HepG2 (cell line): ENCODE results near the gene FYB1. TPM values are rescaled to one million over a fixed set of nuclear protein-coding genes. Genes with fewer than 3 reads are reported as not detected.

Experiments used
- ATAC-seq: fragments of 200-7000 bp; cut with Tn5 transposase; 3 replicates; pipeline ENCODE4 v1.9.1; 2020; ENCODE audit warnings: mild to moderate bottlenecking, moderate library complexity
- BruUV-seq: library from RNA; stranded (reverse); fragments of 400-500 nt; replicated peaks from 2 replicates; lab custom pipeline; 2021; lab: Mats Ljungman, UMichigan
- CTCF ChIA-PET: fragments of 300-600 bp; formaldehyde crosslinking; extraction: SDS; loops from one replicate; lab custom pipeline; 2021; ENCODE audit warnings: low total read pairs, inconsistent platforms, low intra/inter-chr PET ratio; lab: Yijun Ruan, JAX
- POLR2A ChIA-PET: fragments of 350-600 bp; sonication (Branson Sonifier 250); formaldehyde crosslinking; loops from one replicate; lab custom pipeline; 2020; ENCODE audit warnings: antibody characterized with exemption, inconsistent platforms; lab: Yijun Ruan, JAX
- DNase-seq: peaks from one replicate; pipeline ENCODE4 v3.0.0-alpha.2; 2015; ENCODE audit warnings: low spot score
- FAIRE-seq: peaks from 3 replicates; lab custom pipeline; 2011; peaks lifted over from hg19 to GRCh38; lab: Jason Lieb, UNC
- H2AFZ ChIP-seq: one replicate; pipeline ENCODE4 v1.6.1; 2011; ENCODE audit warnings: low read length, inconsistent platforms
- H3K27ac ChIP-seq: fragments of 300-600 bp; 3 replicates; pipeline ENCODE4 v1.8.0; 2011; ENCODE audit warnings: mixed run types, mild to moderate bottlenecking, mixed read lengths, low read length, inconsistent platforms; ENCODE audit not compliant: insufficient read depth; ENCODE audit errors: extremely low read length
- H3K27me3 ChIP-seq, 2 experiments: fragments of 200-600 bp in 1 of 2; 2 replicates in 1 of 2; 3 replicates in 1 of 2; pipeline versions ENCODE4 v1.6.0 to v1.8.0; 2011; ENCODE audit warnings: low read length in 2 of 2, mild to moderate bottlenecking in 2 of 2, moderate library complexity in 2 of 2, inconsistent platforms in 1 of 2; ENCODE audit not compliant: insufficient read depth in 2 of 2, control insufficient read depth in 1 of 2
- H3K36me3 ChIP-seq, 2 experiments: fragments of 200-600 bp in 1 of 2; replicated peaks in 1 of 2; 2 replicates in 1 of 2; 3 replicates in 1 of 2; pipeline versions ENCODE4 v1.5.1 to v1.8.0; 2011; ENCODE audit warnings: low read length in 2 of 2, inconsistent platforms in 1 of 2; ENCODE audit not compliant: insufficient read depth in 2 of 2, control insufficient read depth in 1 of 2
- H3K4me1 ChIP-seq: 2 replicates; pipeline ENCODE4 v1.5.1; 2012; ENCODE audit warnings: low read length, inconsistent platforms; ENCODE audit not compliant: insufficient read depth
- H3K4me2 ChIP-seq: 2 replicates; pipeline ENCODE4 v1.6.0; 2011; ENCODE audit warnings: low read depth, low read length, inconsistent platforms
- H3K4me3 ChIP-seq, 3 experiments: fragments of 200-600 bp in 1 of 3; sonication (generic), shearing (Covaris generic) in 1 of 3; replicated peaks in 1 of 3; 2 replicates each; pipeline ENCODE4 v1.5.1; 2011 to 2016; ENCODE audit warnings: low read length in 3 of 3, inconsistent platforms in 2 of 3, low read depth in 2 of 3, mild to moderate bottlenecking in 2 of 3, control low read depth in 1 of 3, mixed read lengths in 1 of 3; ENCODE audit not compliant: insufficient read depth in 1 of 3
- H3K79me2 ChIP-seq: one replicate; pipeline ENCODE4 v1.6.1; 2011; ENCODE audit warnings: low read length, inconsistent platforms; ENCODE audit not compliant: insufficient read depth
- H3K9ac ChIP-seq: 2 replicates; pipeline ENCODE4 v1.6.0; 2011; ENCODE audit warnings: mild to moderate bottlenecking, low read depth, low read length, inconsistent platforms; ENCODE audit not compliant: insufficient read depth
- H3K9me3 ChIP-seq: 2 replicates; pipeline ENCODE4 v1.5.1; 2012; ENCODE audit warnings: mild to moderate bottlenecking, low read length
- H4K20me1 ChIP-seq: 2 replicates; pipeline ENCODE4 v1.6.0; 2011; ENCODE audit warnings: inconsistent platforms, mild to moderate bottlenecking, low read length, moderate library complexity; ENCODE audit not compliant: insufficient read depth
- ASH2L ChIP-seq: fragments of 300-600, 200-600 bp; sonication (generic); IDR thresholded peaks from 2 replicates; pipeline ENCODE4 v1.7.0; 2017; ENCODE audit warnings: low read depth, mild to moderate bottlenecking, moderate library complexity, mixed read lengths, low read length; ENCODE audit not compliant: insufficient read length
- EHMT2 ChIP-seq: fragments of 200-600 bp; sonication (generic); IDR thresholded peaks from 2 replicates; pipeline ENCODE4 v1.7.0; 2017; ENCODE audit warnings: antibody characterized with exemption, low read depth, low read length, borderline replicate concordance
- EP300 ChIP-seq, 3 experiments: sonication (generic) in 1 of 3; formaldehyde crosslinking in 1 of 3; IDR thresholded peaks; 2 replicates each; pipeline versions ENCODE4 v1.5.1 to v1.6.1; 2011 to 2020; ENCODE audit warnings: low read depth in 2 of 3, low read length in 2 of 3, borderline replicate concordance in 1 of 3, improper control_type of control experiment in 1 of 3, mild to moderate bottlenecking in 1 of 3, missing genetic modification reagents in 1 of 3, moderate library complexity in 1 of 3
- HIC2 ChIP-seq: sonication (generic); formaldehyde crosslinking; IDR thresholded peaks from 2 replicates; pipeline ENCODE4 v1.9.0; 2022; ENCODE audit warnings: low read depth, missing genetic modification reagents
- HNRNPH1 ChIP-seq: fragments of 200-400 bp; formaldehyde crosslinking; optimal IDR thresholded peaks from 2 replicates; pipeline ENCODE3; 2017; ENCODE audit warnings: mild to moderate bottlenecking, low read depth, low read length
- KAT7 ChIP-seq: IDR thresholded peaks from 2 replicates; pipeline ENCODE4 v1.6.1; 2018; ENCODE audit warnings: borderline replicate concordance, missing compliant biosample characterization
- MED1 ChIP-seq: sonication (generic); formaldehyde crosslinking; IDR thresholded peaks from 2 replicates; pipeline ENCODE4 v1.4.0; 2020; ENCODE audit warnings: missing genetic modification reagents
- PHF5A ChIP-seq: IDR thresholded peaks from one replicate; pipeline ENCODE4 v1.6.1; 2018; ENCODE audit warnings: low read depth, missing genetic modification reagents; ENCODE audit not compliant: unreplicated experiment
- SMC3 ChIP-seq: IDR thresholded peaks from 2 replicates; pipeline ENCODE4 v1.6.1; 2011; ENCODE audit warnings: low read length, improper control_type of control experiment
- SOX6 ChIP-seq, 2 experiments: fragments of 450-650 bp in 1 of 2; sonication (generic) in 1 of 2; formaldehyde crosslinking in 1 of 2; IDR thresholded peaks; 2 replicates each; pipeline versions ENCODE4 v1.4.0 to v1.6.1; 2017 to 2020; ENCODE audit warnings: antibody characterized with exemption in 1 of 2, mild to moderate bottlenecking in 1 of 2, missing genetic modification reagents in 1 of 2
- STAG1 ChIP-seq: sonication (generic); formaldehyde crosslinking; IDR thresholded peaks from 2 replicates; pipeline ENCODE4 v1.4.0; 2020; ENCODE audit warnings: missing genetic modification reagents
- U2AF1 ChIP-seq: fragments of 200-400 bp; formaldehyde crosslinking; optimal IDR thresholded peaks from 2 replicates; pipeline ENCODE3; 2017; ENCODE audit warnings: mild to moderate bottlenecking, low read depth, low read length
- XRCC5 ChIP-seq: fragments of 200-400 bp; formaldehyde crosslinking; optimal IDR thresholded peaks from 2 replicates; pipeline ENCODE3; 2017; ENCODE audit warnings: mild to moderate bottlenecking, low read length
- WGBS: methylation state at CpG from one replicate; pipeline ENCODE4 v1.1.6; 2017; ENCODE audit warnings: low lambda C conversion rate; 5-methylcytosine and 5-hydroxymethylcytosine counted together
- in situ Hi-C: cut with HindIII; loops from 2 replicates; pipeline ENCODE4 v1.10.0; 2017; ENCODE audit warnings: low pct_unique_long_range_greater_than_20kb; ENCODE audit not compliant: extremely low pct_ligation_motif_present
- intact Hi-C: fragments of 100-400 bp; cut with micrococcal nuclease; formaldehyde crosslinking; loops from one replicate; pipeline ENCODE4 v1.10.0; 2022; ENCODE audit not compliant: unreplicated experiment
- polyA plus RNA-seq, 8 experiments: library from polyadenylated mRNA; depleted of rRNA in 3 of 8; stranded (reverse) in 7 of 8; unstranded in 1 of 8; fragments of >200 nt; fragmentation: Illumina TruSeq in 4 of 8; extraction: Trizol in 4 of 8; gene quantifications; 2 replicates each; pipeline versions ENCODE4 v1.2.1 to v1.2.3, GENCODE V29; 2011 to 2016; ENCODE audit warnings: low read depth in 4 of 8, missing spikeins in 1 of 8, mixed read lengths in 1 of 8; ENCODE audit not compliant: insufficient read depth in 1 of 8
- total RNA-seq, 5 experiments: library from RNA; depleted of rRNA; stranded (reverse); fragments of >200 nt; fragmentation: Illumina TruSeq; extraction: Trizol; gene quantifications; 2 replicates each; pipeline ENCODE4 v1.2.3, GENCODE V29; 2016; ENCODE audit warnings: low read depth in 1 of 5
- TF ChIP-seq, protein P1 (sequence below), 2 experiments: fragments of 450-650 bp in 1 of 2; sonication (generic) in 1 of 2; formaldehyde crosslinking; IDR thresholded peaks; 2 replicates each; pipeline versions ENCODE4 v1.5.0 to v1.8.0; 2020 to 2022; ENCODE audit warnings: mild to moderate bottlenecking in 1 of 2, missing genetic modification reagents in 1 of 2
- TF ChIP-seq, protein P2 (sequence below): sonication (generic); formaldehyde crosslinking; IDR thresholded peaks from 2 replicates; pipeline ENCODE4 v1.5.0; 2020; ENCODE audit warnings: mild to moderate bottlenecking, missing genetic modification reagents, moderate library complexity
- TF ChIP-seq, protein P3 (sequence below): sonication (generic); IDR thresholded peaks from 2 replicates; pipeline ENCODE4 v1.6.1; 2016; ENCODE audit warnings: low read depth, borderline replicate concordance

Gene FYB1
- total and polyA plus RNA-seq, 2 of the 13 experiments (the other 11 are each of a cell fraction or from before 2014, with no cell fraction given), result 0.03 TPM; not detected in 1

DNA sequence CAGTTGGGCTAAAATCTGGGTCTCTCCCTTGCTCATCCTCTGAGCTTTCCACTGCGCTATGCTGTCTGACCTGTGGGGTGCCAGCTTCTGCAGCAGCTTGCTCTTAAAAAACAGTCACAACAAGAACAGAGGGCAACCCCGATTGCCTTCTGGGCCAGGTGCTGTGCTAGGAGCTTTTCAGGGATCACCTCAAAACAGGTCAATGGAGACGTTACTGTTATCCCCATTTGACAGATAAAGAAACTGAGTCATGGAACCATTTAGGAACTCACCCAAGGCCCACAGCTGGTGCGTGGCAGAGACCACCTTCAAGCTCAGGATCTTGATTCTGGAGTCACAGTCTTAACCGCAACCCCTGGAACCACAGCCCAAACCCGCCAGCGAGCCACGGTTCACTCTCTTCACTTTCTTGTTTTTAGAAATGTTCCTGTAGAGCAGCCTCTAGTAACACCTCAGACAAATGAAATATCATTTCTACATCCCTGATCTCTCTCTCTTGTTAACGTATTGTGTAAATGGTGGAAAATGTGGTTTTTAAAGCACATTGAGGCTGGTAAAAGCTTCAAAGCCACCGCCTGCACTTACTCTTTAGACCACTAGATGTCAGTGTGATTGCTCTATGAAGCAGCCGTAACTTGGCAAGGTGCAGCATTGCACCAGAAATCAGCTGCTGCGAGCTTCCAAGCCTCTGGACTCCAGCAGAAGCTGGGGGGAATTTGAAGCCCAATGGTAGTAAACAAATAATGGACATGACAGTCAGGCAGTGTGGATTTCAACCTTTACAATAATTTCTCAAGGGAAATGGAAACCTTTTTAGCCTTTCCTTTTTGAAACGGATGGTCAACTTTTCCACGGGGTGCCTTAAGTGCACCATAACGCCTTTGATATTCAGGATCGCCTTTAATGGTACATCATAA is 1.7 kb downstream of the FYB1 start:
- CTCF ChIA-PET, result interaction anchor here (1.2 to 3.3 kb wide), 2 partner anchors 66 to 330 kb away, joined by 5 to 20 read pairs; no protein-coding TSS in a partner anchor
- in situ Hi-C loops (loop anchor here (5.0 to 25.0 kb wide), 2 partner anchors 65 to 345 kb away; no protein-coding TSS in a partner anchor), intact Hi-C loops (loop anchor here (1.0 to 10.0 kb wide), 6 partner anchors 23 to 353 kb away; partner anchors contain the start of gene C9)
- peaks cover 13% of the 10 kb centered on the region for H3K4me1 ChIP-seq
- no peak overlapping the region for H3K4me2 ChIP-seq
- no peaks in the 10 kb centered on the region for H3K36me3 ChIP-seq
- H2AFZ ChIP-seq, result no peak overlapping the region
- no peak overlapping the region for H3K4me3 ChIP-seq
- POLR2A ChIA-PET, result no interaction called here
- H3K27me3 ChIP-seq, result no peaks in the 10 kb centered on the region
- H3K9ac ChIP-seq, result no peak overlapping the region
- no peak overlapping the region for H3K27ac ChIP-seq
- no peaks in the 10 kb centered on the region for H3K79me2 ChIP-seq
- no TSS peak for BruUV-seq
- H3K9me3 ChIP-seq, result no peaks in the 10 kb centered on the region
- FAIRE-seq, result peak; percentile 60
- DNase-seq, result peak; percentile 70
- WGBS, result 61% methylated on average over 13 of the region's 16 CpGs
- ATAC-seq, result peak; percentile 93
- no peaks in the 10 kb centered on the region for H4K20me1 ChIP-seq
- TF ChIP-seq, protein P1, sequence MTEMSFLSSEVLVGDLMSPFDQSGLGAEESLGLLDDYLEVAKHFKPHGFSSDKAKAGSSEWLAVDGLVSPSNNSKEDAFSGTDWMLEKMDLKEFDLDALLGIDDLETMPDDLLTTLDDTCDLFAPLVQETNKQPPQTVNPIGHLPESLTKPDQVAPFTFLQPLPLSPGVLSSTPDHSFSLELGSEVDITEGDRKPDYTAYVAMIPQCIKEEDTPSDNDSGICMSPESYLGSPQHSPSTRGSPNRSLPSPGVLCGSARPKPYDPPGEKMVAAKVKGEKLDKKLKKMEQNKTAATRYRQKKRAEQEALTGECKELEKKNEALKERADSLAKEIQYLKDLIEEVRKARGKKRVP (CRISPR knock-in tag; IDR thresholded peaks at IDR 0.05), result peak in 1 of 2 experiments; percentile 33; a peak in 1 of 4 replicates
- TF ChIP-seq, protein P2, sequence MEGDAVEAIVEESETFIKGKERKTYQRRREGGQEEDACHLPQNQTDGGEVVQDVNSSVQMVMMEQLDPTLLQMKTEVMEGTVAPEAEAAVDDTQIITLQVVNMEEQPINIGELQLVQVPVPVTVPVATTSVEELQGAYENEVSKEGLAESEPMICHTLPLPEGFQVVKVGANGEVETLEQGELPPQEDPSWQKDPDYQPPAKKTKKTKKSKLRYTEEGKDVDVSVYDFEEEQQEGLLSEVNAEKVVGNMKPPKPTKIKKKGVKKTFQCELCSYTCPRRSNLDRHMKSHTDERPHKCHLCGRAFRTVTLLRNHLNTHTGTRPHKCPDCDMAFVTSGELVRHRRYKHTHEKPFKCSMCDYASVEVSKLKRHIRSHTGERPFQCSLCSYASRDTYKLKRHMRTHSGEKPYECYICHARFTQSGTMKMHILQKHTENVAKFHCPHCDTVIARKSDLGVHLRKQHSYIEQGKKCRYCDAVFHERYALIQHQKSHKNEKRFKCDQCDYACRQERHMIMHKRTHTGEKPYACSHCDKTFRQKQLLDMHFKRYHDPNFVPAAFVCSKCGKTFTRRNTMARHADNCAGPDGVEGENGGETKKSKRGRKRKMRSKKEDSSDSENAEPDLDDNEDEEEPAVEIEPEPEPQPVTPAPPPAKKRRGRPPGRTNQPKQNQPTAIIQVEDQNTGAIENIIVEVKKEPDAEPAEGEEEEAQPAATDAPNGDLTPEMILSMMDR (CRISPR knock-in tag), result peak; percentile 89
- TF ChIP-seq HNRNPH1, result no peak
- no peak for TF ChIP-seq EP300 (IDR thresholded peaks at IDR 0.05; ENCODE audit: low read depth in 2 of 2, low read length in 2 of 2)
- no peak for TF ChIP-seq EP300 (CRISPR knock-in tag; IDR thresholded peaks at IDR 0.05; ENCODE audit: borderline replicate concordance)
- TF ChIP-seq XRCC5, result peak; percentile 33
- TF ChIP-seq SMC3, result peak; percentile 90
- no peak for TF ChIP-seq SOX6 (IDR thresholded peaks at IDR 0.05)
- TF ChIP-seq SOX6 (CRISPR knock-in tag; IDR thresholded peaks at IDR 0.05), result peak; percentile 13; the same call in 1 of the 2 replicates
- TF ChIP-seq U2AF1, result no peak
- TF ChIP-seq KAT7 (CRISPR knock-in tag), result no peak
- no peak for TF ChIP-seq HIC2 (CRISPR knock-in tag)
- no peak for TF ChIP-seq MED1 (CRISPR knock-in tag)
- TF ChIP-seq ASH2L, result no peak
- no peak for TF ChIP-seq PHF5A (CRISPR knock-in tag)
- TF ChIP-seq, protein P3, sequence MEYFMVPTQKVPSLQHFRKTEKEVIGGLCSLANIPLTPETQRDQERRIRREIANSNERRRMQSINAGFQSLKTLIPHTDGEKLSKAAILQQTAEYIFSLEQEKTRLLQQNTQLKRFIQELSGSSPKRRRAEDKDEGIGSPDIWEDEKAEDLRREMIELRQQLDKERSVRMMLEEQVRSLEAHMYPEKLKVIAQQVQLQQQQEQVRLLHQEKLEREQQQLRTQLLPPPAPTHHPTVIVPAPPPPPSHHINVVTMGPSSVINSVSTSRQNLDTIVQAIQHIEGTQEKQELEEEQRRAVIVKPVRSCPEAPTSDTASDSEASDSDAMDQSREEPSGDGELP, result peak; percentile 50; the same call in 1 of the 2 replicates
- peak; percentile 83 for TF ChIP-seq STAG1 (CRISPR knock-in tag)
- TF ChIP-seq EHMT2, result no peak
